Hypothalamus (tissue), 51 donors: ENCODE data around the gene COL25A1.

Source experiments
- DNase-seq, 51 donors: peaks; one replicate each; lab custom pipeline; 2025; lab: John Stamatoyannopoulos, UW

COL25A1 gene

DNA sequence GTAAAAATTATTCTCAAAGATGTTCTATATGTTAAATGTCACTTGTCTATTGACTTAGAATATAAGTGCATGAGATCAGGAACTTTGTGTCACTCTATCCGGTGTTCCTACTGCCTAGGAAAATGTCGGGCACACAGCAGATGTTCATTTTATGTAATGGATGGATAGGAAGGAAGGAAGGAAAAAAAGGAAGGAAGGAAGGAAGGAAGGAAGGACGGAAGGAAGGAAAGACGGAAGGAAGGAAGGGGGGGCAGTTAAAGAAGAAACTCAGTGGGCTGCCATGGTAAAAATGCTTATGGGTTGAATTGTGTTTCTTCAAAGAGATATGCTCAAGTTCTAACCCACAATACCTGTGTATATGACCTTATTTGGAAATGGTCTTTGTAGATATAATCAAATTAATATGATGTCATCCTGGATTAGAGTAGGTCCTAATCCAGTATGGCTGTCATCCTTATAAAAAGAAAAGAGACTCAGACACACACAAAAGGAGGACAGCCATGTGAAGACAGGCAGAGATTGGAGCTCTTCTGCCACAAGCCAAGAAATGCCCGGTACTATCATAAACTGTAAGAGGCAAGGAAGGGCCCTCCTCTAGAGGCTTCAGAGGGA, 86.3 kb downstream of the COL25A1 start:
- no peak for DNase-seq

DNA sequence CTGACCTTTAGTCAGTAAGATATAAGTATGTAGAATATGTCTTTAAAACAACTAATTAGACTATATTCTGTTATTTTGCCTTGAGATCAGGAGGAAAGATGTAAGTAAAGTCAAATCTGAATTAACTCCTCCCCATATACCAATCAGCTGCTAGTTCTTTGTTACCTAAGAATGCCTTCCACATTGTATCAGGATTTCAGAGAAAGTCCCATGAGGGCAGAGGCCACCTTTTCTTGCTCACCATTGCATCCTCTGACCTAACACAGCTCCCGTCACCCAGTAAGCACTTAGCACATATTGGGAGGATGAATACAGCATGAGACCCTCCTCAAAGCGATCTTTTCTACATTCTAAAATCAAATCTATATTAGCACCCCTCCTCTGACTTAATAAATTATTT, 87.0 kb downstream of the COL25A1 start:
- DNase-seq, result no peak

DNA sequence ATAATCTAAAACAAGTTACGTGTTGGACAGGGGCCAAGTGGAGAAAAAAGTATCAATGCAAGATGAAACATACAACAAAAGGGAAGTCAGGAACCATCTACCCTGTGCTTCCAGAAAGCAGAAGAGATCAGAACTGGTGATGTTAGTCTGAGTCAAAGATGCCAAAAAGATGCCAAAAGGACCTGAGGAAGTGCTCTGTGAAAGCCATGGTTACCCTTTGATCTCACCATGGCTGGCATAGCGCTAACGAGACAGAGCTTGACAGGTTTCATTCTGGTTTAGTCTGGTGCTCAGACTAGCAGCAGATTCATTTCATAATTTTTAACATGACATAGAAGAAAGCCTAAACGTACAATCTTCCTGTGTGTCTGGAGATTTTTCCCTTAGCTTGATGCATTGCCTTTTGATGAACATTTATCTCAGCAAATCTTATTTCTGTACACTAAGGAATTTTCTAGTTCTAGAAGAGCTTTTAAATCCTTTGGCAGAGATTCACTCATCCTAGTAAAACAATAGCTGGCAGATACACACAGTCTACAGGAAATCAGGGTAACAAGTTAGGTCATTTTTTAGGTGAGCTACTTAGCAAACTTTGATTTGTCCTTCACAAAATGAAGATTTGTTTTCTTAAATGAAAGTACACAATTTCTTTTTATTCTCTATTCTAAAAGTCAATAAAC, 87.7 kb downstream of the COL25A1 start:
- DNase-seq, result no peak

DNA sequence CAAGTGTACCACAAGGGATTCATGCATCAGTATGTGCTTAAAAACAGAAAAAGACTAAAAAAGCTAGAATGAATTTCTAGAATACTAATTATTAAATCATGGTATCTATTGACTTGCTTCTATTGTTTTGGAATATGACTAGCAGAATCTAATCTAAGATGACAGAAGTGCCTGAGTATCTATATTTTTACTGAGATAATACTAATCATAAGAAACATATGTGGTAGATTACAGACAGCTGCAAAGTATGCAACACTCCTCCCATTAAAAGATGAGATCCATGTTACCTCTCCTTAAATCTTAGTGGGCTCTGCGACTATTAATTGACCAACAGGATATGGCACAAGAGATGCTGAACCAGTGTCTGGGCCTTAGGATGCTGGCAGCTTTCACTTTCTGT, 89.4 kb downstream of the COL25A1 start:
- no peak for DNase-seq

DNA sequence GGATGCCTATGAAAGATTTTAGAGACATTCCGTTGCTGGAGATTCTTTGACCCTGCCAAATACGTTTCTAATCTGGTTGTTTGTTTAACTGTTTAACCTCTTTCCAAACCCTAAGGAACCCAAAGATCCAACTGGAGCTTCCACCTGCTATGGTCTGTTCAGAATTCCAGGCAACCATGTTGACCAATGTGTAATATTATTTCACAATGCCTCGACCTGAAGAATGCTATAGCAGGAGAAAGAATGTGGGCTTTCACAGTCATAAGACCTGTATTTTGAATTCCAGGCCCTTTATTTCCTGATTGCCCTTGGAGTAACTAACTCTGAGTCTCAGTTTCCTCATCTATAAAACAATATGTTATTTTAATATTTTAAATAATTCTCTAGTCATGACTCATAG, 90.8 kb downstream of the COL25A1 start:
- DNase-seq, result no peak

DNA sequence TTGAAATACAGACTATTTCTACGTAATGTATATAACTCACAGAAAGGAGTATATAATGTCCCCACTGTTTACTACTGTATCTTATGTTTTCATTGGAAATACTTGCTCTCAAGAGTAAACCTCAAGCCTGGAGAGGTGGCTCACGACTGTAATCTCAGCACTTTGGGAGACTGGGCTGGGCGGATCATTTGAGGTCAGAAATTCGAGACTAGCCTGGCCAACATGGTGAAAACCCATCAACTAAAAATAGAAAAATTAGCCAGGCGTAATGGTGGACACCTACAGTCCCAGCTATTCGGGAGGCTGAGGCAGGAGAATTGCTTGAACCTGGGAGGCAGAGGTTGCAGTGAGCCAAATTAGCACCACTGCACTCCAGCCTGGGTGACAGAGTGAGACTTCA, 92.8 kb downstream of the COL25A1 start:
- DNase-seq, result no peak

DNA sequence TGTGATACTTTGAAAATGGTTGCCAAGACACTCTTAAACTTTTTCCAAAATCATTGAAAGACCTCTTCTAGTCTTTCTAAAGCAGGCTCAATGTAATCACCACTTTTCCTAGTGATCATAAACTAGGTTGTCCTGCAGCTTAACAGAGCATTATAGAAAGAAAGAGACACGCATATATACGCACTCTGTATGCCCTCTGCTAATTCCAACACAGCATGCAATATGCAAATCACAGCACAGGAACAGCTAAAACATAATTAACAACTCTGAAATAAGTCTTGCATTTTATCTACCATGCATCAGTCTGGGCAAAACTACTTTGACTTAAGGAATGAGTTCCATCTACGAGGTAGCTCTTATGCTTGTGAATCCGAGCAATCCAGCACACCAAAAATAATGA, 94.6 kb downstream of the COL25A1 start:
- no peak for DNase-seq

DNA sequence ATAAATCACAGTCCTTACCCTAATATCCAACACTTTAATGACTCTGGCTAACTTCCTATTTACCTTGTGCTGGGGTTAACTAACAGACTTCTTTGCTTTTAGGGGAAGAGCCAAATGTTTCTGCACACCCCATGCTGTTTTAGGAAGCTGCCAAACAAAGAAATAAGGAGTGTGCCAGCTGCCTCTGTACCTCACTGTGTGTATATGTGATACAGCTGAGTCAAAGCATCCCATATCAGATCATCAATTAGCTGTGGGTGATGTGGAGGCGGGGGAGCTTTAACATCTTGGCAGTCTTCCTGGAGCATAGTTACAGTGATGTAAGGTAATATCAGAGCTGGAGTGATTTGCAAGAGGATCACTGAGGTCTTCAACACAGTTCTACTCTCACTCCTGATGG, 95.4 kb downstream of the COL25A1 start:
- DNase-seq, result peak in 1 of 51 donors; percentile 16

DNA sequence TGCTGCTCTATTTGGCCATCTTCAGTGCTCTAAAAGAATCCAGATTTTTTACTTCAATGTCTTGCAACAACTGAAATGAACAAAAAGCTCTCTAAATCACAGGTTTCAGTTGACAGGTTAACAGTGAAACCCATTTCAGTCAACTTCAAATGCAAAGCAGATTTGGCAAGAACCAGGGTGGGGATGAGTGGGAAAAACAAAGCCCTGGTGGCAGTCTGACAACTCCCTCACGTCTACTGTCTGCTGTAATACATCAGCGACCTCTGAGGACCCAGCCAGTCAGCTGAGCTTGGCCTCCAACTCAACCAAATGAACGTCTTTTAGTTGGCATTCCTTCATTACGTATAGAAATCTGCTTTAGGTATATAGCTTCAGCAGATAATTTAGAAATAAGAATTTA, 95.8 kb downstream of the COL25A1 start:
- no peak for DNase-seq

DNA sequence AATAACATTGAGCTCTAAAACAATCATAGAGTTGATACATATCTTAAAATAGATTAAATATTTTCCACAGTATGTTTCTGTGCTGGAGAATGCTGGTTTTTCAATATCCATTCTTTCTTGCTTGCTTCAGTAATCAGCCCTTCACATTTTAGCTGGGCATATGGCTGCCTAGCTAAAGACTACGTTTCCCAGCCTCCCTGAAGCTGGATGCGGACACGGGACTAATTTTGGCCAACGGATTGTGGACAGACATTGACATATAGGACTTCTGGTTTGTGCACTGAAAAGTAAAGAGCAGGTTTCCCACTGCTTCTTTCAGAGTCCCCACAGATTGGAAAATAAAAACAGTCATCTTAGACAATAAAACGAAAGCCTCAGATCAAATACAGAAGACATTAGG, 97.3 kb downstream of the COL25A1 start:
- no peak for DNase-seq

DNA sequence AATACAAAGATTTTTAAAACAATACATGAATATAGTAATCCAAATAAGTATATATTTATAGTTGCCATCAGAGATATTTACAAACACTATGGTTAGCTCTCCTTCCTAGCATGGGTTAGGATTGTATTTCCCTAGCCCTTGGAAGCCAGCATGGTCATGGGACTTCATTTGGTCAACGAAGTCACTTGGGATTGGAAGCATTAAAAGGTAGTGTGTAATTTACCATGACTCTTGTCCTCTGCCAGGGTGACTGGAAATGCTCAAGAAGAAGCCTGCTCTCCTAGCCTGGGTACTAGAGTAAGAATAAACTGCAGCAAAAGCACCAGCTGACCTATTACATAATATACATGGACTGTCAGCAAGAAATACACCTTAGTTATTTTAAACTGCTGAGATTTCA, 102.9 kb downstream of the COL25A1 start:
- no peak for DNase-seq

DNA sequence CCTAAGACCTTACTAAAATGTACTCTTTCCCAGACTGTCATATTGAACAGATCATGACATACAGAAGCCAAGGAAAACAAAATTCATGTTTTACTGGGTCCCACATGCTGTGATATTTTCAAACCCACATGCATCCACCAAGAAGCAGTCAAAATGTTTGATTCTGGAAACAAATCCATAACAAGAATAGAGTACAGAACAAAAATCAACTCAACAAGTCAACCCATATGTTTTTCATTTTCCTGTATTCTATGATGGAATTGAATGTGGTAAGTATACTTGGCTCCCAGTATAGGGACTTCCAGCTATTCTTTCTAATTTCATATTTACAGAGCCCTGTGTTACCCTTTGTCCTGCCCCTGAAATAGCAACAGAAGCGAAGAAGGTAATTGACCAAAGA, 106.8 kb downstream of the COL25A1 start:
- DNase-seq, result no peak

DNA sequence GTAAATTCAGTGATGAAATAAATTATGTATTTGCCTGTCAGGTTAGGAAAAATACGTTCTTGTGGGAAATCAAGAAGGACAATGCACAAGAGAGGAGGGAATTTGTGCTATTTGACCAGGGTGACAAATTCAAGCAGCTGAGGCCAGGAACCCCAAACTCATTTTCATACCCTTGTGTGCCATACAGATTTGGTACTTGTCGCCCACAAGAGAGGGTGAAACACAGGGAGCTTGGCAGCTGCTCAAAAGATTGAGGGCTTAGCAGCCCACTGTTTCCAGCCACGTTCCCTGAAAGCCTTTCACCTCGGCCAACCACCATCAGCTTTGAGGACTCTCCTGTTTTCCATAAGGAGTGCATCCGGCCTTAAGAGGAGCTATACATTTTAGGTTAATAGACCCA, 111.2 kb downstream of the COL25A1 start:
- no peak for DNase-seq

DNA sequence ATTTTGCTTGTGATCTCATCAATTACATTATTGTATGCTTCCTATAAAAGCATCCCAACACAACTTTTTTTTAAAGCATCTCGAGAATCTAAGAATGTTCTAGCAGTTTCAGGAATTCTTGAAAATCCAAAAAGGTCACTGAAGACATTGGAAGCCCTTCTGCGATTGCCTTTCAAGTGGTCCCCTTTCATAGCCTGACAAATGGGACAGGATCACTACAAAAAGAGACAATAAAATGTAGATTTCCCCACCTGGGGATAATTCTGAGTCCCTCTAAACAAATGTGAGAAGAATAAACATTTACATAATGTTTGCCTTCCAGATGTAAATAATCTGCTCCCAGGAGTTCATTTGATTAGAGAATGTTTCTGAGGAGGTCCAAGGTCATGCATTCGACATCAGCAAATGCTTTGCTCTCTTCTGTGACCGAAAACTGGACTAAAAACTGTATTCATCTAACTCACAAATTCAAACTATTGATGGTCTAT, 116.0 kb downstream of the COL25A1 start:
- no peak for DNase-seq

DNA sequence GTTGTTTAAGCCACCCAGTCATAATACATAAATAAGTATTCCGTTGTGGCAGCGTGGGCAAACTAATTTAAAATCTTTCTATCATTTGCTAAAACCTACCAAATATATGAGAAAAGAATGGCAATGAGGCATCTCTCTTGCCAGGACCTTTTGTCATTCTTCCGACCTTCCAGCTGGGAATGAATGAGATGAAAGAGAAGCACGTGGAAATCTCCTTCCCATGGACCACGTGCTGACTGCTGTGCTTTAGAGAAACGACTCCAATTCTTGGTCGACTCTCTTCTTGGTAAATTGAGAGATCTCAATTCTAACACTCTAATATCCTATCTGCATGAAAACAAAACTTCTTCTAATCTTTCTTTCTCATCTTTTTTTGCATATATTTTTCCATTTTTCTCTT, 116.5 kb downstream of the COL25A1 start:
- no peak for DNase-seq

DNA sequence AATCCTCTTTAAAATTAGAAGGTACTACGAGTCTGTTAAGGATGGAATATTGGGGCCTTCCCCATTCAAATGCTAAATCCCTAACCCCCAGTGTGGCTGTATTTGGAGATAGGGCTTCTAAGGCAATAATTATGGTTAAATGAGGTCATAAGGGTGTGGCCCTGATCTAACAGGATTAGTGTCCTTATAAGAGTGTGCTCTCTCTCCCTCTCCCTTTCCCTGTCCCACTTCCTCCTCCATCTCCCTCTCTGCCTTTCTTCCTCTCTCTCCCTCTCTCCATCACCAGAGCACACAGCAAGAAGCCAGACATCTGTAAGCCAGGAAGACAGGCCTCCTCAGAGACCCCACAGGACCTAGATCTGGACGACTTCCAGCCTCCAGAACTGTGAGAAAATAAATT, 116.9 kb downstream of the COL25A1 start:
- DNase-seq, result no peak

DNA sequence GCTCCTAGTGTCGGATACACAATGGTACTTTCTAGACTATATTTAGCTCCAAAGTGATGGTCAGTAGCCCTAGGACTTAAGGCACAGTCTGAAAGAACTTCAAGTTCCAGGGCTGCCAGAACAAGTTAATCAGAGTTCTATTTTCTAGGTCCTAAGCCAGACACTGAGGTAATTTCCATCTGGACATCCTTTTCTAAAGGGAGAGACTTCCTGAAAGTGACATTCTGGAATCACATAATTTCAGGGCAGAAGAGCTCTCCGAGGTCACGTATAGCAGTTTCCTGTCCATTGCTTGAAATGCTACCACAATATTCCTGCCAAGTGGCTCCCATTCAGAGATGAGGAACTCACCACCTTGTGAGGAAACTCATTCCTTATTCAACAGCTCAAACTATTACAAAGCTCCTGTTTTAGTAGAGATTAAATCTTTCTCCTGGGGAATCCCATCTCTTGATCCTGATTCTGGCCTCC, 117.9 kb downstream of the COL25A1 start:
- no peak for DNase-seq

DNA sequence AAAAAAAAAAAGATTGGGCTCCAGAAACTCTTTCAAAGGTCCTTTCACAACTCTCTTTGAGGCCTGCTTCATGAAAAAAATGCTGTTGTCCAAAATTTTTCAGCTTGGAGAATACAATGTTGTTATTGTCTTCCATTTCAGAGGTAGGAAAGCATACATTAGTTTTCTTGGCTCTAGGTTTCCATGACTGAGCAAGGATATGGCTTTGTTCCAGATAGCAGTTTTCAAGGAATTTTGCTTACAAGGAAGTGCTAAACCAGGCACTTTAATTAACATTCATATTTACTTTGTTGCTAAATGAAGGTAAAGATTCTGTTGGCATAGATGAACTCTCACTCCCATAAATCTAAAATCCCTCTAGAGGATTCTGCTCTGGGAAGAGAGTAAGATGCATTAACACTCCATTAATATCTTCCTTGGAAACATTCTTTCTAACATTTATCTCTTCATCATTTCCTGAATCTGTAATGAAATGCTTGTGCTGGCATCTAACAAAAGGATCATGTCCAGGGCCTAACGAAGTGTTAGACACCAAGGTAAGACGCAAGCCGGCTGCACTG, 118.4 kb downstream of the COL25A1 start:
- no peak for DNase-seq

DNA sequence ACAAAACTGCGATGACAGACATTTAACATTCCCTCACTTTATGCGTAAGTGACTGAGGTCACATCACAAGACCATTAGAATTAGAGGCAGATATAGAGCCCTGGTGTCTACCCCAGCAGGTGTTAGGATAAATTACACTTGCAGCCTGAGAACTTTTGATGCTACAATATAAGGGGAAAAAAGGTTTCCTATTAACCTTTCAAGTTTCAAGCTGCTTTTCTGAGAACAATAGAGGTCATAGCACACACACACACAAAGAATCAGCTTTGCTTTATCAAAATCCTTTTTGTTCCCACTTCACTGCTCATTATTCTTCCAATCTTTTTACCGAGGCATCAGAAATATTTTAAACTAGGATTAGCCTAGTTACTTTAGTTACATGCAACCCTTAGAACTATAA, 119.8 kb downstream of the COL25A1 start:
- no peak for DNase-seq

DNA sequence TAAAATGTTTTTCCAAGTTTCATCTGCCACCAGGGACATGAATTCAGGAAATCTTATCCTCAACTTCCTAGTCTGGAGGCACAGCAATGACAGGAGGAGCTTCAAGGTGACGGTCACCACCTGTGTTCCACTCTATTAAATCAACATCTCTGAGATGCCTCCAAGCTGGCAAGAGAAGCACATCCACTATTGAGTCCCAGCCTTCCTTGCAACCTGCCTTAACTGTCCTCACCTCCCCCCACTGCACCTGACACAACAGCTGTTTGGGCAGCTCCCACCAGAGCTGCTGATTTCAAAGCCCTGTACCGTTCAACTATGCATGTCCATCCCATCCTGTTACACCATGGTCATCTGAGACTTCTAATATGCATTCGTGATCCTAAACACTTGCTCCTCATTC, 123.4 kb downstream of the COL25A1 start:
- no peak for DNase-seq

DNA sequence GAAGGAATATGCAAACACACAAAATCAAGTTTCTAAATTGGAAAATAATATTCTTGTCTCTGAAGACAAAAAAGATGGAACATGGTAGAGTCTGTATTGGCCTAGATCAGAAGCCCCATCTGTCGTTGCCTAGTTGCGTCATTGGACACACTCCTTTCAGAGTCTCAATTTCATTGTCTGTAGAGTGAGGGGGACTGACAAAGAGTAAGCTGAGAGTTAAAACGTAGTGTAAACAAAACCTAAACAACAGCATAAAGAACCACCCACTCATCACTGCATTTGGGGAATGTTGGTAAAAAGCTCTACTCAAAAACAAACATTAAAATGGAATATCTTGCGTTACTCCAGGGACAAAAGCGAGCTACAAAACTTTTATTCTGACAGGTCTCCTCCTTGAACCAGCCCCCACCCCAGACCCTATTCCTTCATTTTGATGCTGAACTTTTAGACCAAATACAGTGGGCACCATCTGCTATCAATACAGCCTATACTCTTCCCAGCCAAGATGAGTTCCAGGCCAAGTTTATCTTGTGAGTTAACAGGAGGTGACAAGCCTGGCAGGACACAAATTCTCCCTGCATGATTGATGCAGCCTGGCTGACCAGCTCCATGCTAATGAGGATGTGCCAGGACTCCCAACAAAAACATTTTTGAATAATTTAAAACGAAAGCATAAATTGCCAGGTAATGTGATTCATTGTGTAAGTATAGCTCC, 125.2 kb downstream of the COL25A1 start:
- no peak for DNase-seq
